Body of pancreas (tissue), 4 donors: Measurements from ENCODE around the gene PLEKHD1.

Experiments used
- CTCF ChIP-seq, 7 experiments: fragments of 450-650 bp in 4 of 7; fragments of 200-600 bp in 3 of 7; sonication (generic) in 3 of 7; IDR thresholded peaks; one replicate each; pipeline ENCODE4 v1.5.1; 2016 to 2019; ENCODE audit warnings: antibody characterized with exemption in 7 of 7
- POLR2A ChIP-seq, 3 donors: fragments of 450-650 bp; IDR thresholded peaks; one replicate each; pipeline ENCODE4 v1.6.1; 2016; ENCODE audit warnings: antibody characterized with exemption in 3 of 3, mild to moderate bottlenecking in 2 of 3

- TF ChIP-seq CTCF (IDR thresholded peaks at IDR 0.05) (no peak), POLR2A (IDR thresholded peaks at IDR 0.05) (no peak)
Observed at GRCh38 chr14:69443296-69443805, 41.2 kb upstream of the PLEKHD1 start.
